IPS DF 19.7 (cell line): Measurements from ENCODE around the gene SLC35F4.
"Not testable (repeated sequence)": the region's sequence is repeated elsewhere in the genome, so short reads cannot be mapped to it uniquely, and the experiment has no call there.

Source experiments
- DNase-seq: peaks from one replicate; pipeline ENCODE4 v3.0.0-alpha.2; 2013; ENCODE audit warnings: low read depth, low spot score

SLC35F4 gene

DNA sequence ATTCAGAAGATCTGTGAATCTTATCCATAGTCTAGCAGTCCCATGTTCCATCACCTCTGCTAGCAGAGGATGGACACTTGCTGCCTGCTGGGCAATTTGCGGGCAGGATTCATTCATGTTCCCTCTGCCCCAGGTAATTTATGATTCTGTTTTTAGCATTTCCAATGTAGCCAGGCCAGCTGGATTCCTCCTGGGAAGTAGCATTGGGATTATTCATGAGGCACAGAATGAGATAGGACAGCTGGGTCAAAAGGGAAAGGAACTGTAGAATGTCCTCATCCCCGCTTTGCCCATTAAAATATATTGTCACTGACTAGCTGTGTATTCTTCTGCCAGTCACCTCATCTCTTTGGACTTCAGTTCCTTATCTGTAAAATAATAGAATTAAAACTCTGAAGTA lies 68.7 kb downstream of the SLC35F4 start:
- no peak for DNase-seq

DNA sequence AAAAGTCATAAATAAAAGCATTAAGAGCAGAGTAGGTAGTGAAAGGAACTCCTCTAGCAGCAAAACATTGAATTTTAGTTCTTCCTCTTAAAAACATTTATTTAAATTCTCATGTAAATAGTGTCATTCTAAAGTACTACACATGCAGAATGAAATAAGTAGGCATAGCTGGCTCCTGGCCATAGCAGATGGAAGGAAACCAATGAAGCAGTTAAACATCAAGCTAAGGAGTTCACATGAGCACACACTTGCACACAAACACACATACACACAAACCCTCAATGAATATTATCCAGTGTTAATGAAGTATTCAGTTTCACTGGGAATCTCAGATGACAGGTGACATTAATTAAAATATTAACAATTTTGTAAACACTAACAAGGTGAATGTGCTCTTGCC lies 69.3 kb downstream of the SLC35F4 start:
- no peak for DNase-seq

DNA sequence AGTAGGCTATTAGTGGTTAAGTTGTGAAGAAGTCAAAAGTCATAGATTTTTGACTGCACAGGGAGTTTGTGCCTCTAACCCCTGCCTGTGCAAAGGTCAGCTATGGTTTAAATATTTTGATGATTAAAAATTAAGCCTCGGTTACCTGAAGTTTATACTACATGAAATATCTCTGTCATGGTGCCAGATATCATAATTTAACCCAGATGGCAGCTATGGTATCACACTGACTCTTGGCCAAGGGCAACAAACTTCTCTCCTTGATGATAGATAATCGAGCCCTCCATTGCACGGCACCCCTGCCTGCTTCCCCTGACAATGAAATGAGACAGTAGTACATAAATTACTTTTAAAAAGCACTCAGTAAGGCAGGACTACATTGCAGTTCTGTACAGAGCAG lies 80.8 kb downstream of the SLC35F4 start:
- no peak for DNase-seq

DNA sequence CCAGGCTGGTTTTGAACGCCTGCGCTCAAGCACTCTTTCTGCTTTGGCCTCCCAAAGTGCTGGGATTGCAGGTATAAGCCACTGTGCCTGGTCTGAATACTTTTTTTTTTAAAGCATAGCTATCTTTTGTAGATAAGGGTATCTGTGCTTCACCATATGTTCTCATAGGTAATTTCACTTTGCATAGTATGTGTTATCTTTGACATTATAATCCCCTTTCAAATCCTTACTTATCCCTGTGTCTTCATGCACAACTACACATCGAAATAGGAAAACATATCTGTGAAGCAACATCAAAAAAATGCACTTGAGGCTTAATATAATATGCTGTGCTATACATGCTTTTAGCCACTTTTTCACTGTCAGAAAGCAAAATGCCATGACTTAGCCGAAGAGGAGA lies 94.1 kb downstream of the SLC35F4 start:
- DNase-seq = no peak

DNA sequence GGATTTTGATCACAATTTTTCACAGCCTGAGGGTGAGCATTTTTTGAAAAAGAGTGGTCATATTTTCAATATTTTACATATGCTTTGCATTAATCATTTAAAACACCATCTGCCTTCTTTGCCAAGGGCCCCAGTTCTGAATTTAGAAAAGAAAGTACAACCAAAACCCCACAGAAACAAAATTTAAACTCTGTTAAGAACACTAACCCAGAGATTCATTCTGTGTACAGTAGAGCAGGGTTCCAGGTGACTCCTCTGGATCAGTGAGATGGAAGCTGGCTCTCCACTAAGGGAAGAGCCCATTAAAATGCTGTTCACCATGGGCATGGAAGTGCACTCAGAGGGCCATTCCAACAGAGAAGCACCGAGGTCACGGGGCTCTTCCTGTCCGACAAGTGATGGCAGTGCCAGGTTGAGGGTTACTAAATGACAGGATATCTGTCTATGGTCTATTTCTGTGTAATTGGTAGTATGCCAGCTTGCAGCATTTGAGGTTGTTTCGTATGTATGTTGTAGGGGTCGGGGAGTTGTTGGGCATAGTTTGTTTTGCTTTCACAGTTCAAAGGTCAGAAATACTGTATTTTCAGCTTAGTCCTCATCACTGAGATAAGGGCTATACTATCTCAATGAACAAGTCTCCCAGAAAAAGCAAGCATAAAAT lies 95.9 kb downstream of the SLC35F4 start:
- no peak for DNase-seq

DNA sequence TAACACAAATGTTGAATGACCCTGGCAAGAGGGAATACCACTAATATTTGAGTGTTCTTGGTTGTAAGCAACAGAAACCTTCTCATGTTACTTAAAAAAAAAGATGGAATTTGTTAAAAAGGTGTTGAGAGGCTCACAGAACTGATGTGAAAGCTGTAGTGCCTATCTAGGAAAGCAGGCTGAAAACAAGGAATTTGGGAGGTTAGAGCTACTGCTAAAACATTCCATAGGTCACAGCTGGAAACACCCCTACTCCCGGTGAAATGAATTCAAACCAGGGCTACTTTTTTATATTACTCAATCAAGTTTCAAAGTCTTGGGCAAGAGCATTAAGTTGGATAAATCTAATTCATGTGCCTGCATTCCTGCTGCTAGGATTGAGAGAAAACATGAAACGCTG lies 104.1 kb downstream of the SLC35F4 start:
- DNase-seq = no peak

DNA sequence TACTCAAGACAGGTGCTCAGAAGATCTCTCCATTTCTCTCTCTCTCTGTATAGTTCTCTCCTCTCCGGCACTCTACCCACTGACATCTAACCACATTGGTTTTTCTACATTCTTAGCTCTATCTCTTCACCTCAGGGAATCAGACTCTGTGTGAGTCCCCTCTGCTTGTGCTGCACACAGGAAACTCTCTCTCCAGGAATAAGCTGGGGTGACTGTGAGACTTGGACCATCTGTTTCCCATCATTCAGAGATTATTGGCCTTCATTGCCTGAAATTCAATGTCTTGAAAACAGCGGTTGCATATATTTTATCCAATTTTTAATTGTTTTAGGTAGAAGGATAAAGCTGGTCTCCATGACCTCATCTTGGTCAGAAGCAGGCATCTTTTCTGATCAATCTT lies 105.0 kb downstream of the SLC35F4 start:
- DNase-seq = no peak

DNA sequence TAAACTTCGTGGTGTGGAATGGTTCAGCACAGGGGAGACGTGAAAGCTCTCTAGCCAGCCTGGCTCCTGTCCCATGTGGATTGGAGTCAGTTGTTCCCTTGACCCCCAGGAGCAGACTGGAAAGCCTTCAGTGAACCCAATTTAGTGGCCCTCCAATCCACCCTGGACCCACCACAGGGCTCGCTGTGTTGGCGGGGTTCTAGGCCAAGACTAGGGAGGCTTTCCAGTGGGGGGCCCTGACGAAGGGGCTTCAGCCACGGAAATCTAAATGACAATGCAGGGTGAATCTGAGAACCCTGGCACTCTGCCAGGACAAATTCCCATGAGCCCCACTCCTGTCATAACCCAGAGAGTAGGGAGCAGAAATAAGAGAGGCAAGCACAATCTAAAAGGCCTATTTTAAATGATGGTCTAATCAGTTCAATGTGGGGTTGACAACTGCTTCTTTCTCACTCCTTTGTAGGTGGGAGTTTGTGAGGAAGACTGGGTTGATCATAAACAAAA lies 110.8 kb downstream of the SLC35F4 start:
- no peak for DNase-seq

DNA sequence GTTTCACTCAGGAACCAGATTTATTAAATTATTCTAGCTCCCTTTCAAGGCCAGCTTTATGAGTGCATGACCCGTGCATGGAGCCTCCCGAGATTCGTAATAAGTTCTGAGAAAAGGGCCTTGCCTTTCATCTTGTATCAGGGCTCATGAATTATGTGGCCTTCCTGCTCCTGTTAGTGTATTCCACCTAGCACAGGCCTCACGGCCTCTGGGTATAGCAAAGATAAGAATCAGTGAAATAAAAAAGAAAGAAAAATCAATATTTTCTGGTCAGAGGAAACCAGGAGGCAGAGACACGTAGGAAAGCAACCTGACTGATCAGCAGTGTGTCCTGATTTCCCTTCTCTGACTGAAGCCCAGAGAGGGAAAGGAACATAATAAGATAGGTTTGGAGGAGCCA lies 111.4 kb downstream of the SLC35F4 start:
- no peak for DNase-seq

DNA sequence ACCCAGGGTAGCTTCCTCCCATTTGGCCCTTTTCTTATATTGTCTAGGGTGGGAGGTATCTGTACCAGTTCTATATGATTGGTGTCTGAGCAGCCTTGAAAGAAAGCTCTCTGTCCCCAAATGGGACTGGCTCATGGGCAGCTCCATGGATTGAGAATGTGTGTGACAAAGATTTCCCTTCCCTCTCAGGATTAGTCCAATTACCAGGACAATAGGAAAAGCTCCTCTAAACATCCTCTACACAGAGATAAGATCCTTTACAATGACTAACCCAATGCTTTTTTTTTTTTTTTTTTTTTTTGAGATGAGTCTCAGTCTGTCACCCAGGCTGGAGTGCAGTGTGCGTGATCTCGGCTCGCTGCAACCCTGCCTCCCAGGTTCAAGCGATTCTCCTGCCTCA lies 112.1 kb downstream of the SLC35F4 start:
- DNase-seq = no peak

DNA sequence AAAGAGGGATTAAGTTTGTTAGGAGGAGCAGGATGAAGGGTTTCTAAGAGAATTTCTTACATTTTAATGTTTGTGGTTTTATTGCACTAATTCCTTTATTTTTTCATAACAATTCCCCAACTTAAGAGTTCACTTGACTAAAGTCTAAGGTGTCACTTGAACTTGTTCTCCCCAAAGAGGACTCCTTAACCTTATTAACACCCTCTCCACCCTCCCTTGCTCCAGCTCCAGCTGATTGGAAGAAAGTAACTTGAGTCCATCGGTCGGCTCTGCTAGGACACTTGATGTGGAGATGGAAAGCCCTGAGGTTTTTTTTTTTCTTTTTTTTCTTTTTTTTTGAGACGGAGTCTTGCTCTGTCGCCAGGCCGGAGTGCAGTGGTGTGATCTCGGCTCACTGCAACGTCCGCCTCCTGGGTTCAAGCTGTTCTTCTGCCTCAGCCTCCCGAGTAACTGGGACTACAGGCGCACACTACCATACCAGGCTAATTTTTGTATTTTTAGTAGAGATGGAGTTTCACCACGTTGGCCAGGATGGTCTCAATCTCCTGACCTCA lies 113.7 kb downstream of the SLC35F4 start:
- not testable (repeated sequence) for DNase-seq

DNA sequence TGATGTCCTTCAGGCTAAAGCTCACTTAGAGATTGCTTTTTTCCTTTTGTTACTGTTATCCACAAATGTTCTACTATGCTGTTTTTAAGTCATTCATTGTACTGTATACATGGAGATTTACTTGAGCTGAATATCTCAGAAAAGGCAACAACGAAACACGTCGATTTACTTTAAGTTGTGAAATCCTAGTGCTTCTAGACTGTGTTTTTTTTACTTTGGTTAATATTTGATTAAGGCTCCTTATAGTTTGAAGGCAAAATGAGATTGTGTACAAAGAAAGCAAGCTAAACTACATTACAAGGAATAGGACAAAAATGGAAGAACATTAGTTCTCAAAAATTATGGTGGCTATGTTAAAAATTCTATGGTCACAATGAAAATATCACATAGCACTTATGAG lies 114.5 kb downstream of the SLC35F4 start:
- DNase-seq = no peak

DNA sequence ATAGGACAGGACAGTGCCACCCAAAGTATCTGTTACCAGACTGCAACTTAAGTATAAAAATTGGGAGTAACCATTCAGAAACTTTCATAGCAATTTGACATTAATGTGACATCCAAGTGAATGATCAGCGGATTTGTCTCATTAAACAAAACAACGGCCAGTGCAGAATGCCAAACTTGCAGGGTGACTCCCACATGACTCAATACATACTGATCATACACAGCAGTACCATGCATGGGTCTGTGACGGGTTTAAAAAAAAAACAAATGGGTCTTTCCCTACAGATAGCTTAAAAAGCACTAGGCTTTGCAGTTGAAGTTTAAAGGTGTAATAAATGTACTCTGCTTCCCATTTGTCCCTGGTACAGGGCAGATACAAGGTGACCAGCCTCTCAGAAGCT lies 116.6 kb downstream of the SLC35F4 start:
- DNase-seq = no peak

DNA sequence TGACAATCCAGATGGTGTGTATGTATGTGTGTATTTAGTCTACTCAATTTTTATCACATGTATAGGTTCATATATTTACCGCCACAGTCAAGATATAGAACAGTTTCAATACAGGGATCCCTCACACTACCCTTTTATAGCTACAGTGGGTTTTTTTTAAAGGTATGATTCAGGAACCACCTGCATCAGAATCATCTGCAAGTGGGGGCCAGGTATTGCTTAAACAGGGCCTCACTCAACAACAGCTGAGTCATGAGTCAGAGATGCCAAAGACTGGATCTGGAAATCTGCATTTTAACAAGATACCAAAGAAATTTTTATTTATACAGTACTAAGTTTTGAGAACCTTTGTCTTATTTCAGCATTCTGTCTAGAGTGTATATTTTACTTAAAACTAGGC lies 117.6 kb downstream of the SLC35F4 start:
- DNase-seq = no peak

DNA sequence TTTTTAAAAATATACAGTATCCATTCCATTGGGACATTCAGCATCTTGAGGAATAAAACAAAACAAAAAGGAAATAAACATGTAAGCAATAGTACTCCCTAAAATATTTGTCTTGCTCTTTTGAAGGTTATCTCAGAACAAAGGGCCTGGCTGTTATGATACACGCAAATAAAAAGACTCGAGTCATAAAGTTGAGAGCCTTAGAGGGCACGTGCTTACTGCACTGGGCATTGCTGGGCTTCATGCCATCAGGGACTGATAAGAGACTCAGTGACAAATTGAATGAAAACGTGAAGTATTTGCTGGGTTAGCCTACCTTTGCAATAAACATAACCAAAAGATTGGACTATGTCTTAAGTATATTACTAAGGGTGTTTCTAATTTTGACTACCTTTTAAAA lies 118.9 kb downstream of the SLC35F4 start:
- DNase-seq = no peak

DNA sequence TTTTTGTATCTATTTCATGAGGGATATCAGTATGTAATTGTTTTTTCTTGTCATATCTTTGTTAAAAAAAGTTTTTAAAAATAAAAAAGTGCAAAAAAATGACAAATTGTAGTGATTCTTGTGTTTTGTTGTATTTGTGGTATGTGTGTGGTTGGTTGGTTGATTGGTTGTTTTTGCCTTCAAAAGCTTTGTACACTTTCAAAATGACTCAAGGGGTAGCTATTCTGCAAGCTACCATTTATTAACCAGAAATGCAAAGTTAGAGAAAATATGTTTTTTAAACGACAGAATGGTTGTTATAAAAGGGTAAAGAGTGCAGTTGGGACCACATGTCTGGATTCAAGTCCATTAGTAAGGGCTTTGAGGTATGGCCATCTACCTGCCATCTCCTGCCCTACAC lies 119.3 kb downstream of the SLC35F4 start:
- DNase-seq = no peak

DNA sequence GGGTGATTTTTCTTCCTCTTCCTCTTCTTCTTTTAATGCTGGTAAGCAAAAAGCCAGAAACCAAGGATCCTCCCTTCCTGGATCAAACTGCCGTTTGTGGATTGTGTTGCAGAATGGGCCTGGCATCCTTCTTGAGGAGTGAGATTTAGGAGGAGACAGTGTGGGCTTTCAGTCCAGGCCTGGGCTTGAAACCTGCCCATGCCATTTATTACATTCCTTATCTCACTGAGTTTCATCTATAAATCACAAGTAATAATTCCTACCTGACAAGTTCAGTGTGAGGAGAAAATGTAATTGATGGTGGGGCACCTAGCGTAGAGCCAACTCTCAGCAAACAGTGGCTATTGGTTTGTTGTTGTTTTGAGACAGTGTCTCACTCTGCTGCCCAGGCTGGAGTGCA lies 126.4 kb downstream of the SLC35F4 start:
- no peak for DNase-seq

DNA sequence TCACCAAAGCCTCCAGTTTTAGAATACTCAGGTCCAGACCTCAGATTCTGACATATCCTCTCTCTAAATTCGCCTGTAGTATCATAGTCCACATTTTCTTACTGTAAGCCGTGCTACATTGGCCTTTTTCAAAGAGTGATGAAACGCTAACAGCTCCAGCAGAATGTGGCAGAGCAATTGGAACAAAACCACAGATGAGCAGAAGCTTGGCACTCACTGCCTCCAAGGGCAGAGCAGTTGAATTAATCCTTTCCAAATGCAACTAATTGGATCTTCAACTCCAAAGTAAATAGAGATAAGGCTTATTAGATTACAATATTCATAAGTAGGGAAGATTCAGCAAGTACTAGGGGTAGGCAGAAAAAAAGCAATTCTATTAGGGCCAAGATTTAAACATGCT lies 128.3 kb downstream of the SLC35F4 start:
- DNase-seq = no peak

DNA sequence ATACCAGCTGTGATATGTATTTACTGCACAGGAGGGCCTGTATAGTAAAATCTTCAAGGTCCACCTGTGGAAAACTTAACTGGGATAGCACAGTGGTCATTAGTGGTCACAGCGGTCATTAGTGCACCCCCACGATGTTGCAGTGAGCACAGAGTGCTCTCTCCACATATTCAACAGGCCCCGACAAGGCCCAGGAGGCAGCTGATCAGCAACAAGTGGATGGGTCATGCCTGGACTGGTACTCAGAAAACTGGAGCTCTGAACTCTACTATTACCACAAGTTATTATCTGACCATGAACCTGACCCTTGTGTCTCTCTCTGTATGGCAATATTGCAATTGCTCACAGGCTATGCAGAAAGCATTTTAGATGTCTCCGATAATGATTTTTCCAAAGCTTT lies 129.5 kb downstream of the SLC35F4 start:
- DNase-seq = no peak

DNA sequence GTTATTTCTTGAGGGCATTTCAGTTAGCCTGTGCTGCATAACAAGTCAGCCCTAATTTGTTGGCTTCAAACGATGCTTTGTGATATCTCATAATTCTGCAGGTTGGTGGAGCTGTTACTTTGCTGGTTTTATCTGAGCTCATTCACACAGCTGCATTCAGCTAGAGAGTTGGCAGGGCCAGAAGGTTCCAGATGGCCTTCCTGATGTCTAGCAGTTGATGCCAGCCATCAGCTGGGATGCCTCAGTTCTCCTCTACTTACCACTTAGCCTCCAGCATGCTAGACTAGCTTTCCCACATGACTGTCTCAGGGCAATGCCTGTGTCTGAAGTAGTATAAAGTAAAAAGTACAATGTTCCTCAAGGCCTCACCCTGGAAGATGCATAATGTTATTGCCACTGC lies 130.6 kb downstream of the SLC35F4 start:
- no peak for DNase-seq

DNA sequence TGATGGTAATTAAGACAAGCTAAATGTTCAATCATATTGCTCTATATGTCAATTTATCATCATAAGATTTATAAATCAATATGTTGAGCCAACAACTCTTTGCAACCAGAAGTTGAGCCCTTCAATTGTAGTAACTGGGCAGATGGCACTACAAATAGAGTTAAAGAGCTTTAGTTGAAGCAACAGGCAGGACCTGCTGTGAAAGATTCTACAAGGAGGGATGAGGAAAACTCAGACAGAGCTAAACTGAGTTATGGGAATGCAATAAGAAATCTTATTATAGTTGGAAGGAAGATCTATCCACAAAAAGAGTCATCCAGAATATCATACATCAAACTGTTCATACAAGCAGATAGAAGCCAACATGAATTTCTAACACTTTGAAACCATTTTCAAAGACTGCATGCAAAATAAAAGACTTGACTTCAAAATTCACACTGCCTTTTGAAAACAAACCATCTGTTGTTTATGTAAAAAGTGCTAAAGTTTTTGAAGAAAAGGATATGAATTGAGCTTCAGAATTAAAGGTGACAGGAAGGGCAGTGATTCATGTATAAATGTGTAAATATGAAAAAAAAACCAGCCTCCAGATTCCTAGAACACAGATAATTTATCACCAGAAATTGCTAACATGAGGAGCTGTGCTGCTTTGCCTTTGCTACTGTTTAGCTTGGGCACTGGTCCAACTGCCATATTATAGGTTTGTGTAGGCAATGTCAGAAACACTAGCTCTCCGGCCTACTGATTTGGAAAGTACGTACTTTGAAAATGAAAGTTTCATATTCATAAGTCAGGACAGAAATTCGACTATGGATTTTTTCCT lies 133.2 kb downstream of the SLC35F4 start:
- DNase-seq = no peak

DNA sequence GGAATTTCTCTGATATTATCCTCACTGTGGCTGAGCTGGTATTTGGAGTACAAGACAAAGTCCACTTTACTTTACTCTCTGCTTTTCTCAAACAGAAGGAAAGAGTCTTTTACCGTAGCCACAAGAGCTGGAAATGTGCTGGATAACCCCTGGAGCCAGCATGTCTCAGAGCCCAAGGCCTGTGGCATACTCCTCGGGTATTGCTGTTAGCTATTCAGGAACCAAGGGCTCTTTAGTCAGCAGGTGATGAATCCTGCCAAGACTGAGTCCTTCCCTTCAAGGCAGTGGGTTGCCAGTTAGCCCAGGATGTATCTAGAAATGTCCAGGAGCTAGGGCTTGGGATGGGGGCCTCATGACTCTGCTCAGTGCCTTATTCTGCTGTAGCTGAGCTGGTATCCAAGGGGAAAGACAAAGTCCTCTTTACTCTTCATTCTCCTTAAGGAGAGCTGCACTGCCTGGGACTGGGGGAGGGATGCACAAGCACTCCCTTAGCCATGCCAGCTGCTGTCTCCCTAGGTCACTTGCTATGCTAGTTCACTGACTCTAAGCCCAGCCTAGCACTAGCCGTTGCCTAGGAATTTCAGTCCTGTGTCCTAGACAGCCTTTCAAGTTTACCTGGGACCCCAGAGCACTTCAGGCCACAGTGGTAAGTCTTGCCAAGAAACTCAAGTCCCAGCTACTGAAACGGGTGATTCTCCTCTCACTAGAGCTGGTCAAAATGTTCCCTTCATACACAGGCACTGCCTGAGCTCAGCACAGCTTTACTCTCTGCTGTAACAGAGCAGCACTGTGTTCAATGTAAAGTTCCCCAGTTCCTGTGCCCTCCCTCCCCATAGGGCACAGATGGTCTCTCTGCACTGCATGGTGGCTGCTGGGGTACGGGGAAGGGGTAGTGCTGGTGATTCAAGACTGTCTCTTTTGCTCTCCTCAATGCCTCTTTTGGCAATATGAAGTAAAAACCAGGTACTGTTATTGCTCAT lies 136.4 kb downstream of the SLC35F4 start:
- DNase-seq = no peak
